ENCODE results near the gene MICU1. TPM values are rescaled to one million over a fixed set of nuclear protein-coding genes. Genes with fewer than 3 reads are reported as not detected.
A peak's percentile ranks its signal among the peaks of the same experiment; 100 is the strongest.

MICU1 gene
- polyA plus RNA-seq, 1 experiment, result 61.7 TPM

- Histone ChIP-seq H3K4me3 (ENCODE audit: low read depth, low read length) (no peak overlapping the region), H3K27me3 (ENCODE audit: control insufficient read depth, insufficient read depth, low read length) (no peaks in the 10 kb centered on the region), H3K27ac (ENCODE audit: low read depth, low read length) (no peak overlapping the region), H3K9me3 (ENCODE audit: control insufficient read depth, insufficient read depth, low read length) (peaks cover 4% of the 10 kb centered on the region; the same call in 1 of the 2 replicates)
- DNase-seq (ENCODE audit: low read depth, low spot score), result no peak
- POLR2A ChIA-PET, result no interaction called here
- TF ChIP-seq CTCF (IDR thresholded peaks at IDR 0.05; ENCODE audit: low read depth, low read length), result no peak
- CTCF ChIA-PET, result no interaction called here
Observed at GRCh38 chr10:72588266-72588665, 37.6 kb downstream of the MICU1 start.

DNA sequence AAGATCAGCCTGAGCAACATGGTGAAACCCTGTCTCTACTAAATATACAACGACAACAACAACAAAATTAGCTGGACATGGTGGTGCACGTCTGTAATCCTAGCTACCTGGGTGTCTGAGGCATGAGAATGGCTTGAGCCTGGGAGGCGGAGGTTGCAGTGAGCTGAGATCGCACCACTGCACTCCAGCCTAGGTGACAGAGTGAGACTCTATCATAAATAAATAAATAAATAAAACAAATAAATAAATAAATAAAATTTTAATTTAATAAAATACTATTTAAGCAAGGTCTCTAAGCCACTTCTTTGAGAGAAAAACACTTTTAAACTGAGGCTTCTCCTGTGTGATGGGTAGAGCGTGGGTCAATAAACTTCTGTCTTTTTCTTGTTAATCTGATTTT lies 38.3 kb downstream of the MICU1 start:
- Histone ChIP-seq H3K27ac (ENCODE audit: low read depth, low read length) (no peak overlapping the region), H3K27me3 (ENCODE audit: control insufficient read depth, insufficient read depth, low read length) (no peaks in the 10 kb centered on the region), H3K4me3 (ENCODE audit: low read depth, low read length) (no peak overlapping the region), H3K9me3 (ENCODE audit: control insufficient read depth, insufficient read depth, low read length) (0 out of 2 replicates have a peak, but pooled peaks cover under 1% of the 10 kb centered on the region)
- POLR2A ChIA-PET, result no interaction called here
- CTCF ChIA-PET, result no interaction called here
- DNase-seq (ENCODE audit: low read depth, low spot score), result no peak
- no peak for TF ChIP-seq CTCF (IDR thresholded peaks at IDR 0.05; ENCODE audit: low read depth, low read length)

DNA sequence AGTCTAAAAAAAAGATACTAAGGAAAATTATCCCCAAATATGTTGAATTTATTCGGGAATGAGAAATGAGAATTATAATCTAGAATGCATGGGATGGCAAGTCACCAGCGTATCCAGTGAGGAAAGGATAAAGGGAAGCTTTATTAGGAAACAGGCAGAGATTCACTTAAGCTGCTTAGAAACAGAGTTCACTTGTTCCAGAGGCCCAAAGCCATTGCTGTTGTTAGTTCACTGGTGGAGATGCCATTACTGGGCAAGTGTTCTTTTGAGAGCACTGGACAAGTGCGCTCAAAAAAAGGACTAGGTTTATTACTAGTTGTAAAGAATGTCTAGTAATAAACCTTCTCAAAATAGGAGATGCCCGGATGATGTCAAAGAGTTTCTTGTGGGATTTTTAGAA lies 51.2 kb downstream of the MICU1 start:
- ChIA-PET CTCF (no interaction called here), POLR2A (no interaction called here)
- no peak for TF ChIP-seq CTCF (IDR thresholded peaks at IDR 0.05; ENCODE audit: low read depth, low read length)

GRCh38 chr10:72573079-72573478 lies 52.8 kb downstream of the MICU1 start:
- CTCF ChIA-PET, result no interaction called here
- DNase-seq (ENCODE audit: low read depth, low spot score), result no peak
- POLR2A ChIA-PET, result no interaction called here
- TF ChIP-seq CTCF (IDR thresholded peaks at IDR 0.05; ENCODE audit: low read depth, low read length), result no peak
- Histone ChIP-seq H3K9me3 (ENCODE audit: control insufficient read depth, insufficient read depth, low read length) (no peaks in the 10 kb centered on the region), H3K27ac (ENCODE audit: low read depth, low read length) (no peak overlapping the region), H3K4me3 (ENCODE audit: low read depth, low read length) (no peak overlapping the region), H3K27me3 (ENCODE audit: control insufficient read depth, insufficient read depth, low read length) (no peaks in the 10 kb centered on the region)

More for the DNA sequence above, 51.2 kb downstream of the MICU1 start:
- no peak overlapping the region for H3K4me3 ChIP-seq (ENCODE audit: low read depth, low read length)
- DNase-seq (ENCODE audit: low read depth, low spot score), result no peak
- H3K27me3 ChIP-seq (ENCODE audit: control insufficient read depth, insufficient read depth, low read length), result no peaks in the 10 kb centered on the region
- H3K9me3 ChIP-seq (ENCODE audit: control insufficient read depth, insufficient read depth, low read length), result no peaks in the 10 kb centered on the region
- no peak overlapping the region for H3K27ac ChIP-seq (ENCODE audit: low read depth, low read length)

GRCh38 chr10:72567889-72568640 lies 57.8 kb downstream of the MICU1 start:
- POLR2A ChIA-PET, result no interaction called here
- Histone ChIP-seq H3K27me3 (ENCODE audit: control insufficient read depth, insufficient read depth, low read length) (no peaks in the 10 kb centered on the region), H3K4me3 (ENCODE audit: low read depth, low read length) (no peak overlapping the region), H3K27ac (ENCODE audit: low read depth, low read length) (no peak overlapping the region), H3K9me3 (ENCODE audit: control insufficient read depth, insufficient read depth, low read length) (no peaks in the 10 kb centered on the region)
- CTCF ChIA-PET, result interaction anchor here (0.7 to 1.6 kb wide), 2 partner anchors 10 to 525 kb away, joined by 4 to 5 read pairs; no protein-coding TSS in a partner anchor
- TF ChIP-seq CTCF (IDR thresholded peaks at IDR 0.05; ENCODE audit: low read depth, low read length), result peak; percentile 31
- DNase-seq (ENCODE audit: low read depth, low spot score), result no peak
